Epithelial cell of alveolus of lung (primary cell): ENCODE results near the gene RNF150. TPM values are rescaled to one million over a fixed set of nuclear protein-coding genes. Genes with fewer than 3 reads are reported as not detected.

ENCODE experiments used
- total RNA-seq: library from RNA; depleted of rRNA; stranded (reverse); fragments of >200 nt; gene quantifications from 2 replicates; pipeline ENCODE4 v1.2.1, GENCODE V29; 2015

The RNF150 gene
- 4.1 and 7.4 TPM in 2 replicates for total RNA-seq

GRCh38 chr4:141133146-141133998 lies at the start of gene RNF150:
Gene RNF150 (minus strand): TSS chr4:141133469.

Other genes with a start within 250 kb of the RNF150 start
- gene ZNF330, start 87.4 kb upstream of the RNF150 start, total RNA-seq, result 18.2 and 24.0 TPM in 2 replicates